ENCODE results near the gene FBXO21. TPM values are rescaled to one million over a fixed set of nuclear protein-coding genes. Genes with fewer than 3 reads are reported as not detected.

FBXO21 gene
- total RNA-seq, 2 experiments from 2014 or later, result 21.5 to 26.0 TPM

DNA sequence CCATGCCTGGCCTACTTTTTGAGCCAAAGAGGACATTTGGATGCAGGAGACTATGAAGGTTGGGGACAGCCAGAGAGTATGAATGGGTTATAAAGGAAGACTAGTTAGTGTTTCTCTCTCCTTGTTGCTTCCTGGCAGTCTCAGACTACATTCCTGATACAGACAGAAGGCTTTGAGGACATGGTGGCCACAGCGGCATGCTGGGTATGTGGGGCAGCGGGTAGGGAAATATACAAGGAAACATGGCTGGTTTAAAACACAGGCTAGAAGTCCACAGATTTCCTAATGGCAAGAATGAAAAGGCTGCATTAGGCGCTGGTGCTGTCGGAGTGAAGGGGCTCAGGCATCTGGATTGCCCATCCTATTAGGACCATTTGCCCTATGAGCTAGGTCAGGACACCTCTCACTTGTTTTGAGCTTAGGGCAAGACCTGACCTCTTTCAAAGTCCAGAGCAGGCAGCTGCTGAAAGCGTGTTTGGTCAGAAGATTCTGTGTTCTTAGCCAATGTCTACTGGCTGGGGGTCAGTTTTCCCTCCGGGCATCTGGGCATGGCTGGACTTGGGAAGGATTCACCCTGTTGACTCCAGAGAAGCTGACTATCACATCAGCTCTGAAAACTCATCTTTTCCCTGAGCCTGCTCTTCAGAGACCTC, 20.1 kb upstream of the FBXO21 start:
- Mint-ChIP-seq H3K9me3 (no peaks in the 10 kb centered on the region), H3K27ac (no peak overlapping the region), H3K36me3 (ENCODE audit: low read depth) (no peaks in the 10 kb centered on the region), H3K27me3 (peaks cover 9% of the 10 kb centered on the region), H3K4me1 (ENCODE audit: low read depth) (no peaks in the 10 kb centered on the region), H3K4me3 (no peak overlapping the region)
- ChIA-PET CTCF (interaction anchor here (0.6 to 2.8 kb wide), 7 partner anchors 18 to 647 kb away, joined by 3 to 11 read pairs (median 4); no protein-coding TSS in a partner anchor), POLR2A (no interaction called here)
- TF ChIP-seq CTCF (IDR thresholded peaks at IDR 0.05), result no peak
- DNase-seq, result no peak
- ATAC-seq, result no peak
- intact Hi-C loops (cut with micrococcal nuclease), result loop anchor here (5.0 kb wide), 2 partner anchors 377 to 627 kb away; no protein-coding TSS in a partner anchor

DNA sequence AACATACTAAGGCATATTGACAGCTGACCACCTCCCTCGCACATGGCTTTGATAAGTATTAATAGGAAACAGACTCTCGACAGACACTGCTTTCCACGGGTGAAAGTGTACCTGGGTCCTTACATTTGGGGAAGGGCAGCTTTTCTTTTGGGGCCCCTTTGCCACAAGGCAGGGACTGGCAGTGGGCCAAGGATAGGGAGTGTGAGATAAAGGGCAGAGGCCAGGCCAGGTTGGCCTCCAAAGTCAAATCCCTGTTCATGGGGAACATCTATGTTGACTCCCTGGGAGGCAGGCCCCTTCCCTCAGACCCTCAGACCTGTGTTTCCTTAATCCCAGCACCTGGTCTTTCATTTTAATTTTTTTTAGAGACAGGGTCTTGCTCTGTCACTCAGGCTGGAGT, 19.4 kb upstream of the FBXO21 start:
- H3K27ac Mint-ChIP-seq, result no peak overlapping the region
- no peaks in the 10 kb centered on the region for H3K4me1 Mint-ChIP-seq (ENCODE audit: low read depth)
- no peak for ATAC-seq
- no peaks in the 10 kb centered on the region for H3K36me3 Mint-ChIP-seq (ENCODE audit: low read depth)
- ChIA-PET CTCF (interaction anchor here (1.3 kb wide), 1 partner anchor 9 kb away, joined by 5 read pairs; no protein-coding TSS in a partner anchor), POLR2A (no interaction called here)
- intact Hi-C loops (cut with micrococcal nuclease), result loop anchor here (5.0 kb wide), 2 partner anchors 378 to 628 kb away; no protein-coding TSS in a partner anchor
- no peaks in the 10 kb centered on the region for H3K9me3 Mint-ChIP-seq
- H3K4me3 Mint-ChIP-seq, result no peak overlapping the region
- DNase-seq, result no peak
- no peak for TF ChIP-seq CTCF (IDR thresholded peaks at IDR 0.05)
- H3K27me3 Mint-ChIP-seq, result peaks cover 9% of the 10 kb centered on the region

DNA sequence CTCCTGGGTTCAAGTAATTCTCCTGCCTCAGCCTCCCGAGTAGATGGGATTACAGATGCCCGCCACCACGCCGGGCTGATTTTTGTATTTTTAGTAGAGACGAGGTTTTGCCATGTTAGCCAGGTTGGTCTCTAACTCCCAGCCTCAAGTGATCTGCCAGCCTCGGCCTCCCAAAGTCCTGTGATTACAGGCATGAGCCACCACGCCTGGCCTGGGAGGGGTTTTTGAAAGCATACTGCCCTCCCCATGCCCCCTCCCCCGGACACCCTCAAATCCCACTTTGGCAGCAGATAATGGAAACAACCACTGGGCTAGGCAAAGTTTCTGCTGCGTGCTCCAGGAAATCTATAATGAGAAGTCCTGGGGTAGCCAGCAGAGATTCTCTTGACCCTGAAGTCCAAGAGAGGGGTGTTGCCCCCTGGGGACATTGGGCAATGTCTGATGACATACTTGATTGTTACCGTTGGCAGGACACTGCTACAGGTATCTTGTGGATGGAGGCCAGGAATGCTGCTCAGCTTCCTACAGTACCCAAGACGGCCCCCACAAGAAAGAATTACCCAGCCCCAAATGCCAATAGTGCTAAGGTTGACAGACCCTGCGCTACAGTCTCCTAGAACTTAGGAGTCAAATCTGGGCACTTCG, 18.7 kb upstream of the FBXO21 start:
- intact Hi-C loops (cut with micrococcal nuclease), result no loop called here
- ATAC-seq, result no peak
- Mint-ChIP-seq H3K27ac (no peak overlapping the region), H3K4me1 (ENCODE audit: low read depth) (no peaks in the 10 kb centered on the region), H3K9me3 (no peaks in the 10 kb centered on the region), H3K36me3 (ENCODE audit: low read depth) (no peaks in the 10 kb centered on the region), H3K4me3 (no peak overlapping the region), H3K27me3 (peaks cover 9% of the 10 kb centered on the region)
- ChIA-PET CTCF (interaction anchor here (1.3 kb wide), 1 partner anchor 9 kb away, joined by 5 read pairs; no protein-coding TSS in a partner anchor), POLR2A (no interaction called here)
- TF ChIP-seq CTCF (IDR thresholded peaks at IDR 0.05), result no peak
- no peak for DNase-seq

DNA sequence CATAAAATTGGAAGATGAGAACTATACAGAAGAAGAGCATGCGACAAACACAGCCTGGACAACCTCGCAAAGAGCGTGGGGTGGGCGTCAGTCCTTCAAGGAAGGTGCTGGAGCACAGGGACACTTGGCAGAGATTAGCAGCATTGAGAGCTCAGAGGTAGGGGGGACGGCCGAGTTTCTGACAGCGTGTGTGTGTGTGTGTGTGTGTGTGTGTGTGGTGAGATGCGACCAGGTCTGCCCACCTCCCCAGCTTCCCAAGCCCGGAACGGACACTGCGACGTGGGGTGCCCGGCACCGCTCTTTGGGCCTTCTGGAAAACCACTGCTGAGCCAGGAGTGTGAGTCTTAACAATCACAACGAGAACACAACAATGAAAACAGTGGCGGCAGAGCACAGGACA, 17.9 kb upstream of the FBXO21 start:
- TF ChIP-seq CTCF (IDR thresholded peaks at IDR 0.05), result no peak
- ChIA-PET POLR2A (no interaction called here), CTCF (no interaction called here)
- no peaks in the 10 kb centered on the region for H3K36me3 Mint-ChIP-seq (ENCODE audit: low read depth)
- no peaks in the 10 kb centered on the region for H3K9me3 Mint-ChIP-seq
- no peak overlapping the region for H3K4me3 Mint-ChIP-seq
- DNase-seq (no peak), ATAC-seq (no peak)
- H3K27me3 Mint-ChIP-seq, result peaks cover 9% of the 10 kb centered on the region
- H3K4me1 Mint-ChIP-seq (ENCODE audit: low read depth), result no peaks in the 10 kb centered on the region
- intact Hi-C loops (cut with micrococcal nuclease), result no loop called here
- no peak overlapping the region for H3K27ac Mint-ChIP-seq

- CTCF ChIA-PET, result no interaction called here
- H3K9me3 Mint-ChIP-seq, result no peaks in the 10 kb centered on the region
- H3K4me3 Mint-ChIP-seq, result no peak overlapping the region
- DNase-seq, result no peak
- POLR2A ChIA-PET, result no interaction called here
- intact Hi-C loops (cut with micrococcal nuclease), result no loop called here
- no peaks in the 10 kb centered on the region for H3K36me3 Mint-ChIP-seq (ENCODE audit: low read depth)
- no peak for ATAC-seq
- TF ChIP-seq CTCF (IDR thresholded peaks at IDR 0.05), result no peak
- peaks cover 9% of the 10 kb centered on the region for H3K27me3 Mint-ChIP-seq
- no peaks in the 10 kb centered on the region for H3K4me1 Mint-ChIP-seq (ENCODE audit: low read depth)
- no peak overlapping the region for H3K27ac Mint-ChIP-seq
Observed at GRCh38 chr12:117207675-117208074, 17.4 kb upstream of the FBXO21 start.
